HG03457 (cell line): ENCODE measurements around the gene TRIM10.

Experiments used
- ATAC-seq: cut with Tn5 transposase; IDR thresholded peaks from one replicate; pipeline ENCODE4 v1.9.1; 2021; ENCODE audit warnings: moderate number of reproducible peaks; ENCODE audit not compliant: unreplicated experiment

Gene TRIM10, protein sequence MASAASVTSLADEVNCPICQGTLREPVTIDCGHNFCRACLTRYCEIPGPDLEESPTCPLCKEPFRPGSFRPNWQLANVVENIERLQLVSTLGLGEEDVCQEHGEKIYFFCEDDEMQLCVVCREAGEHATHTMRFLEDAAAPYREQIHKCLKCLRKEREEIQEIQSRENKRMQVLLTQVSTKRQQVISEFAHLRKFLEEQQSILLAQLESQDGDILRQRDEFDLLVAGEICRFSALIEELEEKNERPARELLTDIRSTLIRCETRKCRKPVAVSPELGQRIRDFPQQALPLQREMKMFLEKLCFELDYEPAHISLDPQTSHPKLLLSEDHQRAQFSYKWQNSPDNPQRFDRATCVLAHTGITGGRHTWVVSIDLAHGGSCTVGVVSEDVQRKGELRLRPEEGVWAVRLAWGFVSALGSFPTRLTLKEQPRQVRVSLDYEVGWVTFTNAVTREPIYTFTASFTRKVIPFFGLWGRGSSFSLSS

DNA sequence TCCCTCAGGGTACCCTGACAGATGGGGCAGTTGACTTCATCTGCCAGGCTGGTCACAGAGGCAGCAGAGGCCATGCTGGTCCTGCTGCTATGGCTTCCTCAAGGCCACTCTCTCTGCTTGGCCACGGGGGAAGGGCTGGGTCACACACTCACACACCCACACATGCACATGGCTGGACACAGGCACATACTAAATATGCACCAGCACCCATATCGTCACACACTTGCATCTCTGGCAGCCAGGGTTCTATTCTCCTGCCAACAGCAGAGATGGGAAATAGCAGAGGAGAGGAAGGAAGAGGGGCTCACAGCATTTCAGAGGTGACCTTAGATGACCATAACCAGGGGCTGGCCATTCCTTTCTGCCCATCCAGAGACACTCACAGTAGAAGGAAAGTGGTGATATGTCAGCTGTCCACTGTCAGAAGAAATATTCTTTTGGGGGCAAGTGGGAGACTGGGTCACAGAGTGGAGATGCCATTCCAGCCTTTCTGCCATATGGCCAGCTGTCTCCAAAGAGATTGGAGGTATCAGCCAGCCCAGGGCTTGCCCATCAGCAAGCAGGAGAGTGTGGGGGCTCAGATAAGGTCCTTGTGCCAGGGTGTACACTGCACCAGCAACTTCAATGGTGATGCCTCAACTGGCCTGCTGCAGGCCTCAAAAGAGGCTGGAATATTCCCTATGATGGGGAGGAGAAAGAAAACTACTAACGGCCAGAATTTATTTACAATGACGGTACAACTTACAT is at the start of gene TRIM10:
Gene TRIM10 (minus strand): TSS at position 427 of the 747 bp plus-strand sequence. CDS start 353 bp downstream, at position 74.
- ATAC-seq: no peak

- ATAC-seq: no peak
Observed at GRCh38 chr6:30207619-30208295, 46.7 kb upstream of the TRIM10 start.

DNA sequence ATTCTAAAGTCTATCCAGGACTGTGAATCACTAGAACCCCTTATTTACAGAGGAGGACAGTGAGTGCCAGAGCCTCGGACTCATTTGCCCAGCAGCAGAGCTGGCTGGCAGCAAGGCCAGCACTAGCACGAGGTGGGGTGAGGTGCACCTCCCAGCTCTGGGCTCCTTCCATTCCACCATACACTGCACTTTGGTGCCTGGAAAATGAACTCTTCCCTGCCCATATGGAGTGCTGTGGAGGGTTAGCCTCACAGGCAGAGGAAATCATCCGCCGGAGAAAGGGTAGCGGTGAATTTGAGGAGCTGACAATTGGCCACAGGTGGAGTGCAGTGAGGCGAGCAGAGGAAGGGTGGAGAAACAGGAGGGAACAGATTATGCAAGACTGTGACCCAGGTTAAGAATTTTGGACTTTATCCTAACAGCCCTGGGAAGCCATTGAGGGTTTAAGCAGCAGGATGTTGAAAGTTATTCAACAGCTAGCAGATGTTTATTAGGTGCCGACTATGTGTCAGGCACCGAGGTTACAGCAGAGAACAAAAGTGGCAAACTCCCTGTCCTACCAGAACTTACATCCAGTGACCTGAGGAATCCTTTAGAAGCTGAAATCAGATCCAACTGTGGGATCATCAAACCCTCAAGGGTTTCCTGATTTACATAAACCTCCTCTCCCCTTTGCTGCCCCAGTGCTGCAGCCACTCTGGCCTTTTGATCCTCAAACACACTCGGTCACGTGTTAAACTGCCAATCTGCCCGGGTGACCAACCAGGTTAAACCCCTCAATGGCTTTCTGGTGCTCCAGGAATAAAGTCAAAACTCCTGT is 46.0 kb upstream of the TRIM10 start:
- ATAC-seq: no peak

- no peak for ATAC-seq
Observed at GRCh38 chr6:30206152-30206551, 45.1 kb upstream of the TRIM10 start.

DNA sequence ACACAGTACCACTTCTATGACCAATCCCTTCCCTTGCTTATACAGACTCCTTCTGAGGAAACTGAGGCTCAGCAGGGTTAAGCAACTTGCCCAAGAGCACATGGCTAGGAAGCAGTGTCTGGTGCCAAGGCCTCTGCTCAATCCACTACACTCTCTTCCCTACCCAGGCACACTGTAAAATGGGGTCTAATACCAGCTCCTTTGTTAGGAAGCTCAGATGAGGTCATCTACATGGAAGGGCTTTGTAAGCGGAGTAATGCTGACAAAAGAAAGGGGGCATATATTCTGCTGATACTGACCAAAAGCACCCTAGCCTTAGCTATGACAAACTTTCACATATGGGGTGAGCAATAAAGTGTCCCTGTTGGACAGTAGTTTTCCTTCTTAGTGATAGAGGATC is 43.1 kb upstream of the TRIM10 start:
- no peak for ATAC-seq

- no peak for ATAC-seq
Observed at GRCh38 chr6:30202366-30202765, 41.4 kb upstream of the TRIM10 start.

DNA sequence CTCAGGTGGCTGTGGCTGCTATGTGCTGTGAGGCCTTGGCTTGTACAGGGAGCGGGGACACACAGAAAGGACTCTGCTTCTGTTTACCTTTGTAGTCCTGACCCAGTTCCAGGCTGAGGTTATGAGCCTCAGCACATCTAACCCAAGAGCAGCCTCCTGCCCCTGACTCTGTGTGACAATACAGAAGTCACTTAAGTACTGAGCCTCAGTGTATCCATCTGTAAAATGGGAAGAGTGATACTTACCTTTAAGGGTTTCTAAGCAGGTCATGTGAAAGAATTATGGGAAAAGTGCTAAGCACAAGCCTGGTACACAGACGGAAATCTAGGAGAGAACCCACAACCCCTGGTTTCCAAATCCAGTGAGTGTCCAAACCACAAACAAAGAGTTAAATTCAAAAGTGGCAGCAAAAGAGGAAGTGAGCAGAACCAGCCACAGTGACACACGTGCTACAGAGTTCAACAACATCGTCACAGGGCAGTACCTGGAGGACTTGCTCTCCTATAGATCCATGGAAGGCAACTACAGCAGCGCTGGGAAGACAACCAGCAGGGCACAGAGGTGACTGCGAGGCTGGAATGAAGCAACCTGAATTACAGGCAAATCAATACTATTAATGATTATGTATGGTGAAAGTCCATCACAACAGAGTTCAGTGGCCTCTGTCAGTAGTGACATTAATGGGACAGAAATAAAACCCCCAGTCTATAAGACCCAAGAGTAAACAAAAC is 39.7 kb upstream of the TRIM10 start:
- peak; percentile 47 for ATAC-seq

DNA sequence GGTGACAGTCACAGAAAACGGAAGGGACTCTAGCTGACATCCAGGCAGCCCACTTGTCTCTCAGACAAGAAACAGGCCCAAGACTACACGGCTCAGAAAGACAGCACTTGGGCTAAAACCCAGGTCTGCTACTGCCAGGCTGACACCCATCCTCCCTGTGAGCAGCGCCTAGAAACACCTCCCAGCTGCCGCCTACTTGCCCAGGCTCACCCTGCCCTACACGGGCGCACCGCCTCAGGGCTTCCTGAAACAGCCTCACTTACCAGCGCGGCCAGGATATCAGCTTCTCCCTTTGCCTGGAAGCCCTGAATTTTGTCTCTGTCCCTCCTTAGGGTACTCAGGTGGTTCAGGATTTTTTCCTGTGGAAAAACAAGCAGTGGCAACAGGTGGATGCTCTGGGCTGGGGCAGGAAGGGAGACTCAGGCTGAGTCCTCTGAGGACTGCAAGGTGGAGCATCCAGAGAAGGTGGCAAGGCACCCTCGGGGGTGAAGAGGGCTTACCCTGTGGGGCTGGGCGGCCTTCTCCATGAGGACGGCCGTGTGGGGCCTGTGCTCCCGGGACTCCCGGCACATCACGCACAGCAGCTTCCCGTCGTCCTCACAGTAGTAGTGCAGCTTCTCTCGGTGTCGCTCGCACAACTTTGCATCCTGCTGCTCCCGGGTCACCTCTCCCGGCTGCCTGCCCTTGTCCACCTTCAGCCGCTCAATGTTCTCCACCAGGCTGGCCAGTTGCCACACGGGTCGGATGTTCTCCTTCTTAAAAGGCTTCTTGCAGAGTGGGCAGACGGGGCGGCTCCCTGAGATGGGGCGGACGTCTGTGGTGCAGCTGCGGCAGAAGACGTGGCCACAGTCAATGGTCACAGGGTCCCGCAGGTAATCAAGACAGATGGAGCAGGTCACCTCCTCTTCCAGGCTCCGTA is 37.4 kb upstream of the TRIM10 start:
- ATAC-seq: no peak

DNA sequence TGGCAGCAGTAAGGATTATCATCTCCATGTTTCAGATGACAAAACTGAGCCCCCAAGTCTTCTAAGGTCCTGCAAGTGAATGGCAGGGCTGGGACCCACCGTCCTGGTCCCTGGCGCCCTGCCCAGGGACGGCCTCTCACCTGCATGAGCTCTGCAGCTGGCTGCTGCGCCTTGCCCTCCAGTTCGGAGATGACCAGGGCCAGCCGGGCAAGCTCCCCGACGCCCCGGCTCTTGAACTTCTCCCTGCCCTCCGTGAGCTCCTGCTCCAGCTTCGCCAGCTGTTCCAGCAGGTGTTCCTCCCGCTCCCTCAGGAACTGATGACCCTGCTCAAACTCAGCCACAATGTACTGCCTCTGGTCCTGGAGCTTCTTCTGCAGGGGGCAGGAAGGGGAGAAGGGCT is 35.4 kb upstream of the TRIM10 start:
- ATAC-seq: no peak

DNA sequence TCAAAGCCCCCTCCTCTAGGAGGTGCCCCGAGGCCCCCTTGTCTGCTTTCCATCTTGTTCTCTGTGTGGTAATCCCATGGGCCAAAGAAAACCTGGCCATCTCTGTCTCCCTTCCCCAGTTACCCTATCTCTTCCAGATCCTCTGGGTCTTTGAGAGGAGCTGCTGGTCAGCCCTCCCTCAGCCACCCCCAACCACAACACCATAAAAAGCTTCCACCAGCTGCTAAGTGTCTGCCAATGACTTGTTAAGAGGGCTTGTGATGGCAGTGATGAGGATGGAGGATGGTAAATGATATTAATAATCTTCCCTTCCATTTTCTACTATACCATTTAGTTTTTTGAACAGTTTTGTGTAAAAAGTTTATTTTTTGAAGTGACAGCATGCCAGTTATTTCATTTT is 34.9 kb upstream of the TRIM10 start:
- ATAC-seq: no peak

DNA sequence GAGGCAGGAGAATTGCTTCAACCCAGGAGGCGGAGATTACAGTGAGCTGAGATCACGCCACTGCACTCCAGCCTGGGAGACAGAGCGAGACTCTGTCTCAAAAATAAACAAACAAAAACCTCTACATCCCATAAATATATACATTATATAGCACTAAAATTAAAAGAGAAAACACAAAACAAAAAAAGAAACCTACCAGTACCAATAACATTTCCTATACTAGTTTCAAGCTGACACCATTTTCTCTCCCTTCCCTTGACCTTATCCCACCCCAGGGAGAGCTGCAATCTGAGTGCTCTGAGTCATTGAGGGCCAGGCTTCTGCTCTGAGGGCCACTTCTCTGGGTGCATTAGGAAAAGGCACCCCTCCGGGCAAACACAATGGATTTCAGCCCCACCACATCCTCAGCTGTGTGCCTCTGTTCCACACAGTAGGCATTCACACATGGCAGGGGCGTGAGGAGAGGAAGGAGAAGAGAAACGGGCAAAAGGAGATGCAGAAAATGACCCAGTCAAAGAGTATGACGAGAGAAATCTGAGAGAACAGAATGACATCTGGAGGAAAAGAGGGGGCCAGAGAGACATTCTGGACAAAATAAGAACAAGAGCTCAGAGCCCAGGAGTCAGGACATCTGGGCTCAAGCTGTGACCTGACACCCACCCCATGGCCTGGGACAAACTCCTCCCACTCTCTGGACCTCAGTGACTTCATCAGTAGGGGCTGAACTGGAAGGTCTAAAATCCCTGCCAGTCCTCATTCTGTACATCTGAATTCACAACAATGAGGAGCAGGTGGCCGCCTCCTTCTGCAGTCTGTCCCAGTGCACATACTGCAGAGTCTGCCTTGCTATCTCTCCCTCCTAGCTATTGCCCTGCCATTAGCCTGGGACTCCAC is 34.0 kb upstream of the TRIM10 start:
- ATAC-seq: no peak

DNA sequence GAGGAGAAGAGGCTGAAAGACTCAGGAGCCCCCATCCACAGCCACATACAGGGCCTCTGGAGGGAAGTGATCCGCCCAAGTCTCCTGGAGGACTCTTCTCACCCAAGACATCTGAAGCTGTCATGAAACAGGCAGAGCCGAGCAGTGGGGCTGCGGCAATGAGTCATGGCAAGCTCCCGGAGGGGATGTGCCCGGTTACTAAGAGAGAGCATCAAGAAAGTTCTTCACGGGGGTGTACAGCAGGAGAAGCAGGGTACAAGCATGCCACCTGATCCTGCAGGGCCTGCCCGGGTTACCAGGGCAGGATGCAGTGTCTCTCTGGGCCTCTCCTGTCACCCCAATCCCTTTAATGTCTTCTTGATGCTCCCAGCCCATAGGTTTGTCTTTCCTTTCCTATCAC is 31.1 kb upstream of the TRIM10 start:
- ATAC-seq: no peak

- no peak for ATAC-seq
Observed at GRCh38 chr6:30188541-30188940, 27.5 kb upstream of the TRIM10 start.

- no peak for ATAC-seq
Observed at GRCh38 chr6:30185846-30186484, 25.0 kb upstream of the TRIM10 start.

- no peak for ATAC-seq
Observed at GRCh38 chr6:30184417-30185031, 23.5 kb upstream of the TRIM10 start.

DNA sequence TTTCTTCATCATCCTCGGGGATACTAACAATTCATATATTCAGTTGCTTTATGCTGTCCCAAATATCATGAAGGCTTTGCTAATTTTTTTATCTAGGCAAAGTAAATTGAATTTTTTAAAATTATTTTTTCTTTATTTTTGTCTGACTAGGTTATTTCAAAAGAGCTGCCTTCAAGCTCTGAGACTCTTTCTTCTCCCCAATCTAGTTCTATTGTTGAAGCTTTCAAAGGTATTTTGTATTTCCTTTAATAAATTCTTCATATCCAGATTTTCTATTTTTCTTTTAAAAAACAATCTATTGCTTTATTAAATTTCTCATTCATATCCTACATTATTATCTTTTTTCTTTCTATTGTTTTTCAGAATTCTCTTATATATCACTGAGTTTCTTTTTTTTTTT is 19.1 kb upstream of the TRIM10 start:
- ATAC-seq: no peak

DNA sequence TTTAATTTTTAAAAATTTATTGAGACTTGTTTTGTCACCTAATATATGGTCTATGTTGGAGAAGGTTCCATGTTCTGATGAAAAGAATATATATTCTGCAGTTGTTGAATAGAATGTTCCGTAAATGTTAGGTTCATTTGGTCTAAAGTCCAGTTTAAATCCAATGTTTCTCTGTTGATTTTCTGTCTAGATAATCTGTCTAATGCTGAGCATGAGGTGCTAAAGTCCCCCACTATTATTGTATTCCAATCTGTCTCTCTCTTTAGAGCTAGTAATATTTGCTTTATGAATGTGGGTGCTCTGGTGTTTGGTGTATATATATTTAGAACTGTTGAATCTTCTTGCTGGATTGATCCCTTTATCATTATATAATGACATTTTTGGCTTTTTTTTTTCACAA is 17.8 kb upstream of the TRIM10 start:
- ATAC-seq: no peak
